ENCODE results near the gene RSPH10B. TPM values are rescaled to one million over a fixed set of nuclear protein-coding genes. Genes with fewer than 3 reads are reported as not detected.
"Not testable (repeated sequence)": the region's sequence is repeated elsewhere in the genome, so short reads cannot be mapped to it uniquely, and the experiment has no call there.

Gene RSPH10B
- total and polyA plus RNA-seq, 2 donors (not counting 1 experiment from before 2014, with no cell fraction given) = 0.07 to 0.20 TPM

DNA sequence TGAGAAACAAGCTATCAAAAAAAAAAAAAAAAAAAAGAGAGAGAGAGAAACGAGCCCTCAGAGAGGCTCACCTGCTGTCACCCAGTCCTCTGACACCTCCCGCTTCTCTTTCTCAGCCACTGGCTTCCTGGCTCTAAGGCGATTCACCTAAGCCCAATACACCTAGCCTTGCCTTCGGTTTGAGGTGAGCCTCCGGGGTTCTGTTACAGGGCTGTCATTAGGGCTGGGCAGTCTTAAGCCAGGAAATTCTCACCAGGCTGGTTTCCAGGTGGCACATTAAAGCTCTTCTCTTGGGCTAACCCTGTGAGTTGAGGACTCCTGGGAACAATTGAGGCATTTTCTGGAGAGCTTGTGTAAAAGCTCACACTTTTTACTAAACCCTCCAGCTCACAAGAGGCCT, 82.5 kb downstream of the RSPH10B start:
- H3K27ac Mint-ChIP-seq; POLR2A ChIA-PET; H3K4me2 ChIP-seq (replicated peaks; ENCODE audit: low read depth, low read length, poor library complexity, severe bottlenecking); H2AFZ ChIP-seq (ENCODE audit: insufficient read depth, low read depth, low read length, poor library complexity, severe bottlenecking); H3K27ac ChIP-seq (ENCODE audit: low read length in 2 of 2); intact Hi-C loops (cut with micrococcal nuclease); H3K36me3 ChIP-seq (replicated peaks in 1 of 2; ENCODE audit: control extremely low read depth in 1 of 2, control insufficient read depth in 1 of 2, extremely low read depth in 1 of 2, insufficient read depth in 2 of 2, low read length in 1 of 2); CTCF ChIA-PET; DNase-seq; H3K4me3 Mint-ChIP-seq; H3K4me1 ChIP-seq (ENCODE audit: control insufficient read depth in 2 of 2, insufficient read depth in 2 of 2, low read length in 2 of 2); ATAC-seq (ENCODE audit: low read depth); H3K9ac ChIP-seq (ENCODE audit: low read length); H4K20me1 ChIP-seq (ENCODE audit: control insufficient read depth, insufficient read depth, low read length, poor library complexity, severe bottlenecking); H3K79me2 ChIP-seq (ENCODE audit: control insufficient read depth, insufficient read depth, low read length); H3K9me3 Mint-ChIP-seq (ENCODE audit: insufficient read depth); H3K27me3 ChIP-seq (replicated peaks in 1 of 4; ENCODE audit: control extremely low read depth in 1 of 4, control insufficient read depth in 3 of 4, insufficient read depth in 4 of 4, low read length in 3 of 4); H3K4me1 Mint-ChIP-seq; H3K4me3 ChIP-seq (ENCODE audit: control extremely low read depth in 1 of 5, extremely low read depth in 1 of 5, insufficient read depth in 1 of 5, low read depth in 2 of 5, low read length in 4 of 5); H3K9me3 ChIP-seq (ENCODE audit: control extremely low read depth in 1 of 3, control insufficient read depth in 2 of 3, insufficient read depth in 1 of 3, low read length in 2 of 3); H3K27me3 Mint-ChIP-seq: not testable (repeated sequence)
- WGBS (ENCODE audit: insufficient coverage) = 90% methylated on average over 3 of the region's 5 CpGs

DNA sequence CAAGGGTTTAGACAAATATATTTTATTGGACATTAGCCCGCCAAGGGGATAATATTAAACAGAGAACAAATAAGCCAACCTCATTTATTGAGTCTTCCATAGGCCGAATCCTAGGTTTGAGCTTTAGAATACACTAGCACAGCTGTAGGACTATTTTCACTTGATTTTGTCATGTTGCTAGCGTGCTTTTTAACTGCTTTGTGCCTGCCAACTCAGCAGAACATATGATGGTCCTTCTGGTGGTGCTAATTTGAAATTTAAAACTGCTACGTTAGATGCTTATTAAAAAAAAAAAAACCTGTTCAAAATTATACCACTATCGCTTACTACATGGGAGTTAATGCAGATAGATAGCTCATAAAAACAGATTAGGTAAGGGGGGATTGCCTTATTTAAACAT, 86.1 kb downstream of the RSPH10B start:
- H4K20me1 ChIP-seq (ENCODE audit: control insufficient read depth, insufficient read depth, low read length, poor library complexity, severe bottlenecking); H3K27me3 ChIP-seq (replicated peaks in 1 of 4; ENCODE audit: control extremely low read depth in 1 of 4, control insufficient read depth in 3 of 4, insufficient read depth in 4 of 4, low read length in 3 of 4); H3K4me1 Mint-ChIP-seq; CTCF ChIA-PET; H3K79me2 ChIP-seq (ENCODE audit: control insufficient read depth, insufficient read depth, low read length); H3K36me3 ChIP-seq (replicated peaks in 1 of 2; ENCODE audit: control extremely low read depth in 1 of 2, control insufficient read depth in 1 of 2, extremely low read depth in 1 of 2, insufficient read depth in 2 of 2, low read length in 1 of 2); H3K27ac Mint-ChIP-seq; H3K4me3 Mint-ChIP-seq; H3K4me1 ChIP-seq (ENCODE audit: control insufficient read depth in 2 of 2, insufficient read depth in 2 of 2, low read length in 2 of 2); H3K4me3 ChIP-seq (ENCODE audit: control extremely low read depth in 1 of 5, extremely low read depth in 1 of 5, insufficient read depth in 1 of 5, low read depth in 2 of 5, low read length in 4 of 5); H2AFZ ChIP-seq (ENCODE audit: insufficient read depth, low read depth, low read length, poor library complexity, severe bottlenecking); H3K27me3 Mint-ChIP-seq; DNase-seq; H3K9me3 ChIP-seq (ENCODE audit: control extremely low read depth in 1 of 3, control insufficient read depth in 2 of 3, insufficient read depth in 1 of 3, low read length in 2 of 3); H3K9me3 Mint-ChIP-seq (ENCODE audit: insufficient read depth); ATAC-seq (ENCODE audit: low read depth); intact Hi-C loops (cut with micrococcal nuclease); POLR2A ChIA-PET; H3K27ac ChIP-seq (ENCODE audit: low read length in 2 of 2); H3K4me2 ChIP-seq (replicated peaks; ENCODE audit: low read depth, low read length, poor library complexity, severe bottlenecking); H3K9ac ChIP-seq (ENCODE audit: low read length): not testable (repeated sequence)
- no CpG with 5 or more reads among the region's 5 CpGs for WGBS (ENCODE audit: insufficient coverage)

DNA sequence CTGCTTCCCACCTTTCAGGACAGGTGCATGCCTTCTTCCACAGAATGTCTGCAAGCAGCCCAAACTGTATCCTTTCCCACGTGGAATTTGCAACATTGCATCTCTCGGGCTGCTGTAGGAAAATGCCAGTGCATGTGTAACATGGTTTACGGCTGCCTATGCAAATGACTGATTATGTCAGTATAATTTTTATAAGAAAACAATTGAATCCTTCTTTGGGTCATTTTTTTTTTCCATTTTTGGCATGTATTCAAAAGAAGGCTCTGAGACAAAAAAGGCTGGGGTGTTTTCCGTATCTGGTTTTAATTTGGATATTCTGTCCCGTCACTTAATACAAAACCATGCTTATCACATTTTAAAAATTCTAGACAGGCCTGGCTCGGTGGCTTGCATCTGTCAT, 90.4 kb downstream of the RSPH10B start:
- intact Hi-C loops (cut with micrococcal nuclease); CTCF ChIA-PET; ATAC-seq (ENCODE audit: low read depth); POLR2A ChIA-PET; H3K4me1 Mint-ChIP-seq; H4K20me1 ChIP-seq (ENCODE audit: control insufficient read depth, insufficient read depth, low read length, poor library complexity, severe bottlenecking); H3K27me3 Mint-ChIP-seq; H3K27ac Mint-ChIP-seq; H3K27ac ChIP-seq (ENCODE audit: low read length in 2 of 2); H3K27me3 ChIP-seq (replicated peaks in 1 of 4; ENCODE audit: control extremely low read depth in 1 of 4, control insufficient read depth in 3 of 4, insufficient read depth in 4 of 4, low read length in 3 of 4); H3K79me2 ChIP-seq (ENCODE audit: control insufficient read depth, insufficient read depth, low read length); H3K36me3 ChIP-seq (replicated peaks in 1 of 2; ENCODE audit: control extremely low read depth in 1 of 2, control insufficient read depth in 1 of 2, extremely low read depth in 1 of 2, insufficient read depth in 2 of 2, low read length in 1 of 2); H2AFZ ChIP-seq (ENCODE audit: insufficient read depth, low read depth, low read length, poor library complexity, severe bottlenecking); H3K4me3 Mint-ChIP-seq; H3K4me1 ChIP-seq (ENCODE audit: control insufficient read depth in 2 of 2, insufficient read depth in 2 of 2, low read length in 2 of 2); H3K9me3 ChIP-seq (ENCODE audit: control extremely low read depth in 1 of 3, control insufficient read depth in 2 of 3, insufficient read depth in 1 of 3, low read length in 2 of 3); H3K4me3 ChIP-seq (ENCODE audit: control extremely low read depth in 1 of 5, extremely low read depth in 1 of 5, insufficient read depth in 1 of 5, low read depth in 2 of 5, low read length in 4 of 5); H3K4me2 ChIP-seq (replicated peaks; ENCODE audit: low read depth, low read length, poor library complexity, severe bottlenecking); H3K9me3 Mint-ChIP-seq (ENCODE audit: insufficient read depth); H3K9ac ChIP-seq (ENCODE audit: low read length); DNase-seq: not testable (repeated sequence)
- 93% methylated on average over 1 of the region's 6 CpGs for WGBS (ENCODE audit: insufficient coverage)

DNA sequence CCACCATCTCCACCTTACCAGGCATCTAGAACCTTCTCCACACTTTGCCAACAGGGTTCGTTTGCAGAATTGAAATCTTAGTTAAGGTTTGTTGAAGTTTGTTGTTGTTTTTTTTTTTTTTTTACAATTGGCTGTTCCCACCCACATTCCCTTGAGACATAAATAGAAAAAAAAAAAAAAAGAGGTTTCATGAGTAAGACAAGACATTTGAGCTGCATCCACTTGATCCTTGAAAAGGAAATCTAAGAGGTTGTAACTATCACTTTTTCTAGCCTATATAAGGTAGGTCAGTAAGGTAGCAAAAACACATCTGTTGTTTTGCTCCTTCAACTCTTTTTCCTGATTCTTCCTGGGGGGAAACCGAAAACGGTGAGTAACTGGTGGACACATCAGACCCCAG, 90.9 kb downstream of the RSPH10B start:
- H3K27me3 ChIP-seq (replicated peaks in 1 of 4; ENCODE audit: control extremely low read depth in 1 of 4, control insufficient read depth in 3 of 4, insufficient read depth in 4 of 4, low read length in 3 of 4); intact Hi-C loops (cut with micrococcal nuclease); H3K9me3 ChIP-seq (ENCODE audit: control extremely low read depth in 1 of 3, control insufficient read depth in 2 of 3, insufficient read depth in 1 of 3, low read length in 2 of 3); ATAC-seq (ENCODE audit: low read depth); H3K79me2 ChIP-seq (ENCODE audit: control insufficient read depth, insufficient read depth, low read length); H2AFZ ChIP-seq (ENCODE audit: insufficient read depth, low read depth, low read length, poor library complexity, severe bottlenecking); H3K27ac ChIP-seq (ENCODE audit: low read length in 2 of 2); H3K4me3 Mint-ChIP-seq; POLR2A ChIA-PET; H3K27ac Mint-ChIP-seq; H3K36me3 ChIP-seq (replicated peaks in 1 of 2; ENCODE audit: control extremely low read depth in 1 of 2, control insufficient read depth in 1 of 2, extremely low read depth in 1 of 2, insufficient read depth in 2 of 2, low read length in 1 of 2); CTCF ChIA-PET; H3K4me1 Mint-ChIP-seq; H4K20me1 ChIP-seq (ENCODE audit: control insufficient read depth, insufficient read depth, low read length, poor library complexity, severe bottlenecking); H3K27me3 Mint-ChIP-seq; DNase-seq; H3K9me3 Mint-ChIP-seq (ENCODE audit: insufficient read depth); H3K4me2 ChIP-seq (replicated peaks; ENCODE audit: low read depth, low read length, poor library complexity, severe bottlenecking); H3K4me3 ChIP-seq (ENCODE audit: control extremely low read depth in 1 of 5, extremely low read depth in 1 of 5, insufficient read depth in 1 of 5, low read depth in 2 of 5, low read length in 4 of 5); H3K4me1 ChIP-seq (ENCODE audit: control insufficient read depth in 2 of 2, insufficient read depth in 2 of 2, low read length in 2 of 2); H3K9ac ChIP-seq (ENCODE audit: low read length): not testable (repeated sequence)
- no CpG with 5 or more reads among the region's 3 CpGs for WGBS (ENCODE audit: insufficient coverage)

Measured in B cell (primary cell).